ENCODE results near the gene MED26. TPM values are rescaled to one million over a fixed set of nuclear protein-coding genes. Genes with fewer than 3 reads are reported as not detected.

The MED26 gene
- total and polyA plus RNA-seq, 9 of the 15 experiments (the other 6 are each of a cell fraction or from before 2014, with no cell fraction given), result 0.71 to 15.1 (median 6.2) TPM

DNA sequence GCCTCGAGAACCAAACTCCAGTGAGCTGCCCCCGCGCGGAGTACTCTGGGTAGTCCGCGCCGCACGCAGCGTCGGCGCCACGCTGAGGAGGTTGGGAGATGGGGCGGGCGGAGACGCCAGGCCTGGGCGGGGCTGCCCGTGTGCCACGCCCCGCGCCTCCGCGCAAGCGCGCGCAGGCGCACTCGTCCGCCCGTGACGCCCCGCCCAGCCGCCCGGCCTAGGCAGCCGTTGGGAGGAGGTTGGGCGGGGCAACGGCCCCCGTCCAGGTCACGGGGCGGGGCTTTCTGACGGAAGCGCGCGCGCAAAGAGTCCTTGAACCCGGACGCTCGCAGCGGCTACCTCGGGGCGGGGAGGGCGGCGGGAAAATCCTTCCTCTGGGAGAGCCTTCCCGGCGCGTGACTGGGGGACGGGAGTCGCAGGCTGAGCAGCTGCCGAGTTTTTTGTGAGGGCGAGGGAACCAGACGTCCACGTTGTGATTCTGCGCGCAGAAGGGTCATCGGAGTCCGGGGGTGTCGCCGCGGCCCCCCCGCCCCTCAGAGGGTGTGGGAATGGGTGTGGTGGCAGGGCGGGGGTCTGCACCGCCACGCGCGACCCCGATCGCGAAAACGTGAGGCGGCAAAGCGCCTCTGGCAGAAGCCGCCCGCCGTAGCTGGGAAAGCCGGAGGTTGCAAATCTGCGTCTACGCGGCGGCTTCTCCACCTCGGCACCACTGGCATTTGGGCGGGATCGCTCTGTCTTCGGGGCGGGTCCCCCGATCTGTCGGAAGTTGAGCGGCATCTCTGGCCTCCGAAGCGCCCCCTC lies at the start of gene MED26 (continued):
- TF ChIP-seq RREB1 (CRISPR knock-in tag; IDR thresholded peaks at IDR 0.05) (0 out of 2 replicates have a peak, but pooled peaks have one; percentile 32), FOSL1 (tag; conservative IDR thresholded peaks at IDR 0.05) (0 out of 2 replicates have a peak, but pooled peaks have one; percentile 18), ZNF511 (CRISPR knock-in tag; IDR thresholded peaks at IDR 0.05) (peak; percentile 46; the same call in 1 of the 2 replicates), ZZZ3 (IDR thresholded peaks at IDR 0.05) (no peak), SIN3B (IDR thresholded peaks at IDR 0.05; ENCODE audit: low read depth) (peak; percentile 41; the same call in 1 of the 2 replicates), RBFOX2 (IDR thresholded peaks at IDR 0.05; ENCODE audit: low read depth, low read length) (peak; percentile 91), POLR2A (conservative IDR thresholded peaks at IDR 0.05) (peak; percentile 90), RBM25 (IDR thresholded peaks at IDR 0.05; ENCODE audit: low read depth, low read length, severe bottlenecking) (peak; percentile 28), BMI1 (IDR thresholded peaks at IDR 0.05; ENCODE audit: low read length) (no peak), DMBX1 (CRISPR knock-in tag; IDR thresholded peaks at IDR 0.05; ENCODE audit: borderline replicate concordance) (peak; percentile 28; the same call in 1 of the 2 replicates), CTCF (IDR thresholded peaks at IDR 0.05 in 2 of 3, conservative IDR thresholded peaks at IDR 0.05 in 1 of 3; ENCODE audit: insufficient read depth in 2 of 3, low read depth in 1 of 3, low read length in 3 of 3) (peak in 1 of 3 experiments; percentile 27; a peak in 2 of 6 replicates), SMC3 (conservative IDR thresholded peaks at IDR 0.05; ENCODE audit: insufficient read depth, low read depth, low read length) (0 out of 2 replicates have a peak, but pooled peaks have one; percentile 7), ZFP36 (IDR thresholded peaks at IDR 0.05; ENCODE audit: low read depth, low read length, partially characterized antibody) (no peak), YBX1 (IDR thresholded peaks at IDR 0.05) (no peak), ZBED1 (IDR thresholded peaks at IDR 0.05) (0 out of 2 replicates have a peak, but pooled peaks have one; percentile 21)
- TF ChIP-seq, protein P1, sequence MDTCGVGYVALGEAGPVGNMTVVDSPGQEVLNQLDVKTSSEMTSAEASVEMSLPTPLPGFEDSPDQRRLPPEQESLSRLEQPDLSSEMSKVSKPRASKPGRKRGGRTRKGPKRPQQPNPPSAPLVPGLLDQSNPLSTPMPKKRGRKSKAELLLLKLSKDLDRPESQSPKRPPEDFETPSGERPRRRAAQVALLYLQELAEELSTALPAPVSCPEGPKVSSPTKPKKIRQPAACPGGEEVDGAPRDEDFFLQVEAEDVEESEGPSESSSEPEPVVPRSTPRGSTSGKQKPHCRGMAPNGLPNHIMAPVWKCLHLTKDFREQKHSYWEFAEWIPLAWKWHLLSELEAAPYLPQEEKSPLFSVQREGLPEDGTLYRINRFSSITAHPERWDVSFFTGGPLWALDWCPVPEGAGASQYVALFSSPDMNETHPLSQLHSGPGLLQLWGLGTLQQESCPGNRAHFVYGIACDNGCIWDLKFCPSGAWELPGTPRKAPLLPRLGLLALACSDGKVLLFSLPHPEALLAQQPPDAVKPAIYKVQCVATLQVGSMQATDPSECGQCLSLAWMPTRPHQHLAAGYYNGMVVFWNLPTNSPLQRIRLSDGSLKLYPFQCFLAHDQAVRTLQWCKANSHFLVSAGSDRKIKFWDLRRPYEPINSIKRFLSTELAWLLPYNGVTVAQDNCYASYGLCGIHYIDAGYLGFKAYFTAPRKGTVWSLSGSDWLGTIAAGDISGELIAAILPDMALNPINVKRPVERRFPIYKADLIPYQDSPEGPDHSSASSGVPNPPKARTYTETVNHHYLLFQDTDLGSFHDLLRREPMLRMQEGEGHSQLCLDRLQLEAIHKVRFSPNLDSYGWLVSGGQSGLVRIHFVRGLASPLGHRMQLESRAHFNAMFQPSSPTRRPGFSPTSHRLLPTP (IDR thresholded peaks at IDR 0.05; ENCODE audit: borderline replicate concordance, extremely low read depth, insufficient read length), result no peak

Data from K562 (cell line).